OCI-LY7 (cell line): ENCODE results near the gene GNAO1. TPM values are rescaled to one million over a fixed set of nuclear protein-coding genes. Genes with fewer than 3 reads are reported as not detected.

Experiments
- BruUV-seq: library from RNA; stranded (reverse); fragments of 400-500 nt; replicated peaks from 2 replicates; lab custom pipeline; 2021; lab: Mats Ljungman, UMichigan
- CTCF ChIA-PET: fragments of 300-600 bp; sonication (Branson Sonifier 250); formaldehyde crosslinking; loops from one replicate; lab custom pipeline; 2022; ENCODE audit warnings: antibody characterized with exemption; ENCODE audit not compliant: unreplicated experiment; lab: Charles Lee
- POLR2A ChIA-PET: fragments of 300-600 bp; sonication (Branson Sonifier 250); formaldehyde crosslinking; loops from one replicate; lab custom pipeline; 2022; ENCODE audit warnings: antibody characterized with exemption; lab: Charles Lee
- DNase-seq: peaks from one replicate; pipeline ENCODE4 v3.0.0-alpha.2; 2015; ENCODE audit warnings: low spot score
- H2AFZ ChIP-seq: fragments of 200-600 bp; sonication (generic), shearing (Covaris generic); 2 replicates; pipeline ENCODE4 v1.6.1; 2014; ENCODE audit warnings: mild to moderate bottlenecking, antibody characterized with exemption, low read length, moderate library complexity
- H3K27ac ChIP-seq: fragments of 200-600 bp; sonication (generic); 2 replicates; pipeline ENCODE4 v1.5.1; 2014; ENCODE audit warnings: mixed run types, low read depth, mild to moderate bottlenecking, moderate library complexity, low read length, inconsistent platforms; ENCODE audit not compliant: poor library complexity, severe bottlenecking
- H3K36me3 ChIP-seq: fragments of 200-600 bp; sonication (generic); 2 replicates; pipeline ENCODE4 v1.6.1; 2014; ENCODE audit warnings: mild to moderate bottlenecking, antibody characterized with exemption, low read length, moderate library complexity, mixed read lengths; ENCODE audit not compliant: insufficient read depth
- H3K4me1 ChIP-seq: fragments of 200-600 bp; sonication (generic); 2 replicates; pipeline ENCODE4 v1.5.1; 2014; ENCODE audit warnings: mild to moderate bottlenecking, low read length; ENCODE audit not compliant: insufficient read depth, poor library complexity, severe bottlenecking
- H3K4me2 ChIP-seq: fragments of 200-600 bp; sonication (generic); 2 replicates; pipeline ENCODE4 v1.6.1; 2014; ENCODE audit warnings: mild to moderate bottlenecking, low read length
- H3K4me3 ChIP-seq: fragments of 200-600 bp; sonication (generic); 2 replicates; pipeline ENCODE4 v1.5.1; 2014; ENCODE audit warnings: mild to moderate bottlenecking, low read depth, low read length; ENCODE audit not compliant: poor library complexity, severe bottlenecking
- H3K79me2 ChIP-seq: fragments of 200-600 bp; sonication (generic); 2 replicates; pipeline ENCODE4 v1.6.1; 2016; ENCODE audit warnings: low read depth, mild to moderate bottlenecking, low read length, moderate library complexity, mixed read lengths; ENCODE audit not compliant: insufficient read depth
- H3K9me2 ChIP-seq: fragments of 200-600 bp; sonication (generic); 2 replicates; pipeline ENCODE4 v1.6.1; 2016; ENCODE audit warnings: mild to moderate bottlenecking, low read length, mixed read lengths; ENCODE audit not compliant: insufficient read depth
- H3K9me3 ChIP-seq: fragments of 200-600 bp; sonication (generic); 2 replicates; pipeline ENCODE4 v1.6.1; 2014; ENCODE audit warnings: mild to moderate bottlenecking, mixed run types, low read length, mixed read lengths
- H4K20me1 ChIP-seq: fragments of 200-600 bp; sonication (generic); 2 replicates; pipeline ENCODE4 v1.6.1; 2014; ENCODE audit warnings: mild to moderate bottlenecking, antibody characterized with exemption, low read length, moderate library complexity, mixed read lengths; ENCODE audit not compliant: insufficient read depth
- CTCF ChIP-seq: fragments of 200-600 bp; sonication (generic); conservative IDR thresholded peaks from 2 replicates; pipeline ENCODE4 v1.5.1; 2014; ENCODE audit warnings: mild to moderate bottlenecking, antibody characterized with exemption, low read length, moderate library complexity, mixed read lengths
- EZH2phosphoT487 ChIP-seq: fragments of 200-600 bp; sonication (generic); IDR thresholded peaks from 2 replicates; pipeline ENCODE4 v1.6.1; 2018; ENCODE audit warnings: low read depth, borderline replicate concordance, mild to moderate bottlenecking, mixed run types, antibody characterized with exemption, low read length, moderate library complexity, mixed read lengths
- intact Hi-C: fragments of 100-400 bp; cut with micrococcal nuclease; formaldehyde crosslinking; loops from one replicate; pipeline ENCODE4 v1.10.0; 2022; ENCODE audit not compliant: unreplicated experiment
- total RNA-seq, 2 experiments: library from RNA; depleted of rRNA in 1 of 2; stranded (reverse); fragments of >200 nt in 1 of 2; shearing (Covaris generic) in 1 of 2; gene quantifications; 2 replicates each; pipeline ENCODE4 v1.2.3, GENCODE V29; 2014 to 2022

Gene GNAO1
- total RNA-seq, 2 experiments from 2014 or later, result not detected

- Histone ChIP-seq H3K4me2 (no peak overlapping the region), H3K9me3 (no peaks in the 10 kb centered on the region), H3K79me2 (no peaks in the 10 kb centered on the region), H2AFZ (no peak overlapping the region), H3K4me1 (no peaks in the 10 kb centered on the region), H3K4me3 (no peak overlapping the region), H4K20me1 (no peaks in the 10 kb centered on the region), H3K27ac (no peak overlapping the region), H3K36me3 (no peaks in the 10 kb centered on the region), H3K9me2 (no peaks in the 10 kb centered on the region)
- ChIA-PET CTCF (no interaction called here), POLR2A (no interaction called here)
- TF ChIP-seq CTCF, result no peak
- no peak for TF ChIP-seq EZH2phosphoT487
- no peak for DNase-seq
- BruUV-seq, result no TSS peak
- intact Hi-C loops, result no loop called here
These were observed 121.3 kb downstream of the GNAO1 start for GRCh38 chr16:56312556-56312955.

GRCh38 chr16:56314244-56314850 lies 123.1 kb downstream of the GNAO1 start:
- Histone ChIP-seq H3K4me3 (no peak overlapping the region), H3K9me2 (no peaks in the 10 kb centered on the region), H3K4me1 (no peaks in the 10 kb centered on the region), H3K36me3 (no peaks in the 10 kb centered on the region), H3K79me2 (no peaks in the 10 kb centered on the region), H3K4me2 (no peak overlapping the region), H2AFZ (no peak overlapping the region), H4K20me1 (no peaks in the 10 kb centered on the region), H3K27ac (no peak overlapping the region), H3K9me3 (no peaks in the 10 kb centered on the region)
- DNase-seq, result no peak
- TF ChIP-seq EZH2phosphoT487 (no peak), CTCF (no peak)
- CTCF ChIA-PET, result no interaction called here
- intact Hi-C loops, result no loop called here
- POLR2A ChIA-PET, result no interaction called here
- BruUV-seq, result no TSS peak

GRCh38 chr16:56315955-56316354 lies 124.7 kb downstream of the GNAO1 start:
- POLR2A ChIA-PET, result no interaction called here
- Histone ChIP-seq H3K4me1 (no peaks in the 10 kb centered on the region), H3K9me3 (no peaks in the 10 kb centered on the region), H4K20me1 (no peaks in the 10 kb centered on the region), H3K27ac (no peak overlapping the region), H3K79me2 (no peaks in the 10 kb centered on the region), H3K36me3 (no peaks in the 10 kb centered on the region), H3K4me3 (no peak overlapping the region), H2AFZ (no peak overlapping the region), H3K9me2 (no peaks in the 10 kb centered on the region), H3K4me2 (no peak overlapping the region)
- TF ChIP-seq EZH2phosphoT487 (no peak), CTCF (no peak)
- CTCF ChIA-PET, result no interaction called here
- DNase-seq, result no peak
- intact Hi-C loops, result no loop called here
- BruUV-seq, result no TSS peak
